Bronchial epithelial cell (primary cell): Measurements from ENCODE around the gene MORF4L2. TPM values are rescaled to one million over a fixed set of nuclear protein-coding genes. Genes with fewer than 3 reads are reported as not detected.

ENCODE experiments used
- DNase-seq: peaks from one replicate; pipeline ENCODE4 v3.0.0-alpha.2; 2010; ENCODE audit warnings: low read depth
- FAIRE-seq: peaks from 2 replicates; lab custom pipeline; 2011; peaks lifted over from hg19 to GRCh38; lab: Jason Lieb, UNC
- H3K27me3 ChIP-seq: 2 replicates; pipeline ENCODE4 v1.5.1; 2011; ENCODE audit warnings: low read length; ENCODE audit not compliant: control insufficient read depth, insufficient read depth
- H3K36me3 ChIP-seq: 2 replicates; pipeline ENCODE4 v1.5.1; 2011; ENCODE audit warnings: low read length; ENCODE audit not compliant: control insufficient read depth, insufficient read depth
- H3K4me3 ChIP-seq: 2 replicates; pipeline ENCODE4 v1.5.1; 2011; ENCODE audit warnings: mild to moderate bottlenecking, low read depth, low read length, control low read depth
- CTCF ChIP-seq: IDR thresholded peaks from 2 replicates; pipeline ENCODE4 v1.5.1; 2011; ENCODE audit warnings: mild to moderate bottlenecking, moderate library complexity, low read length, control low read depth, inconsistent platforms; ENCODE audit not compliant: insufficient read depth, severe bottlenecking
- total RNA-seq: library from RNA; depleted of rRNA; stranded (reverse); fragments of >200 nt; gene quantifications from 2 replicates; pipeline ENCODE4 v1.2.1, GENCODE V29; 2014

The MORF4L2 gene
- total RNA-seq, 1 donor from 2014 or later, result 422 TPM

GRCh38 chrX:103687696-103688201 is 1.2 kb upstream of the MORF4L2 start:
- peak; percentile 71 for DNase-seq
- H3K27me3 ChIP-seq, result no peaks in the 10 kb centered on the region
- H3K4me3 ChIP-seq, result peak overlapping the region; percentile 63
- TF ChIP-seq CTCF, result peak; percentile 70
- peaks cover 3% of the 10 kb centered on the region for H3K36me3 ChIP-seq
- FAIRE-seq, result no peak

GRCh38 chrX:103687073-103687695 is 685 bp upstream of the MORF4L2 start:
- FAIRE-seq, result no peak
- peak; percentile 55 for TF ChIP-seq CTCF
- Histone ChIP-seq H3K27me3 (no peaks in the 10 kb centered on the region), H3K4me3 (peak overlapping the region; percentile 63), H3K36me3 (peaks cover 3% of the 10 kb centered on the region)
- DNase-seq, result peak; percentile 46

GRCh38 chrX:103685396-103685795 is 1.1 kb downstream of the MORF4L2 start:
- FAIRE-seq (no peak), DNase-seq (no peak)
- Histone ChIP-seq H3K27me3 (no peaks in the 10 kb centered on the region), H3K4me3 (peak overlapping the region; percentile 69), H3K36me3 (peaks cover 3% of the 10 kb centered on the region)
- TF ChIP-seq CTCF, result no peak

- no peak overlapping the region for H3K4me3 ChIP-seq
- H3K27me3 ChIP-seq, result no peaks in the 10 kb centered on the region
- FAIRE-seq (no peak), DNase-seq (no peak)
- no peak for TF ChIP-seq CTCF
- H3K36me3 ChIP-seq, result peaks cover 4% of the 10 kb centered on the region
Observed at GRCh38 chrX:103681443-103681842, 5.1 kb downstream of the MORF4L2 start.

GRCh38 chrX:103678199-103678993 is 8.1 kb downstream of the MORF4L2 start:
- DNase-seq, result peak; percentile 34
- H3K36me3 ChIP-seq, result peaks cover 1% of the 10 kb centered on the region
- no peak for FAIRE-seq

More at GRCh38 chrX:103678199-103678993, 8.1 kb downstream of the MORF4L2 start:
- Histone ChIP-seq H3K4me3 (no peak overlapping the region), H3K27me3 (no peaks in the 10 kb centered on the region)
- no peak for TF ChIP-seq CTCF
